Stimulated activated CD4-positive, alpha-beta T cell treated with anti-CD3 and anti-CD28 coated beads, Interleukin-4, amount 100 ng/mL, for 48 hours (primary cell): ENCODE results near the gene CDC23.

Source experiments
- DNase-seq, 2 donors: peaks; one replicate each; pipeline ENCODE4 v3.0.0-alpha.2; 2020; ENCODE audit warnings: low read depth in 2 of 2

CDC23 gene

DNA sequence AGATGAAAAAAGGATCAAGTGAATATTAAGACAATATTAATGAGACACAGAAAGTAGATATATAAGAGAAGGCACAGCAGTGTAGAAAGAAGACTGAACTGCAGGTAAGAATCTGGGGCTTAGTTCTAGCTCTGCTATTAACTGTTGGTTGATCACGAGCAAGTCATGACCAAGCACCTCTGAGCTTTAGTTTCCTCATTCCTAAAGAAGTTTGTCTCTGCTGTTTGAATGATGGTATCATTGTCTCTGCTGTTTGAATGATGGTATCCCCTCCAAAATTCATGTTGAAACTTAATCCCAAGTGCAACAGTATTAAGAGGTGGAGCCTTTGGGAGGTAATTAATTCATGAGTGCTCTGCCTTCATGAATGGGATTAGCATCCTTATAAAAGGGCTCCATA is 71.4 kb downstream of the CDC23 start:
- DNase-seq = no peak

DNA sequence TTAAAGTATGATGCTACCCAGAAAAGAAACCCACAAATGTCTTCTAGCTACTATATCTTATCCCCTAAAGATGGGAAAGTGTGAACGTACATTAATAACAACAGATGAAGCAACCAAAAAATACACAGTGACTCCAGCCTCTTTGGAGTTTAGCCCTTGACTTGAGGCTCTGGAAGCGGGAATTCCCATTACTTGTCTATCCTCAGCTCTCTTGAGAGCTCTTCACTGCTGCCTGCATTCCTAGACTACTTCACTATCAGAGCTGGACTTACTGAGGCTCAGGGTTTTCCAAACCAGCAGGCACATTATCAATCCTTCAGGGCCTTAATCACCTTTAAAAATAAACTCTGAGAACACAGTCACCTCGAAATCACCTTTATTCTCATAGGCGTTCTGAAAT is 72.9 kb downstream of the CDC23 start:
- DNase-seq = no peak

DNA sequence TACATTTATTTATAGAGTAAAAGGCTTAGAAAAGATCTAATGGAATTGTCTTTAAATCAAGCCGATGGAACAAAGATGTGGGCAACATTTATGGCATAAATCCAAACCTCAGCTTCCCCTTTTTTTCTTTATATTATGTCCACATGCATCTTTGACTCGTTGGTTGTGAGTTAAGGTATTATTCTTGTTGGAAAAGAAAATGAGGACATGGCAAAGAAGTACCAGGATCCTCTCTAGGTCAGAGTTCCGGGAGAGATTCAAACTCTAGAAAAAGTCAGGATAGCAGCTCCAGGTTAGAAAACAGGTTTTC is 73.4 kb downstream of the CDC23 start:
- no peak for DNase-seq

DNA sequence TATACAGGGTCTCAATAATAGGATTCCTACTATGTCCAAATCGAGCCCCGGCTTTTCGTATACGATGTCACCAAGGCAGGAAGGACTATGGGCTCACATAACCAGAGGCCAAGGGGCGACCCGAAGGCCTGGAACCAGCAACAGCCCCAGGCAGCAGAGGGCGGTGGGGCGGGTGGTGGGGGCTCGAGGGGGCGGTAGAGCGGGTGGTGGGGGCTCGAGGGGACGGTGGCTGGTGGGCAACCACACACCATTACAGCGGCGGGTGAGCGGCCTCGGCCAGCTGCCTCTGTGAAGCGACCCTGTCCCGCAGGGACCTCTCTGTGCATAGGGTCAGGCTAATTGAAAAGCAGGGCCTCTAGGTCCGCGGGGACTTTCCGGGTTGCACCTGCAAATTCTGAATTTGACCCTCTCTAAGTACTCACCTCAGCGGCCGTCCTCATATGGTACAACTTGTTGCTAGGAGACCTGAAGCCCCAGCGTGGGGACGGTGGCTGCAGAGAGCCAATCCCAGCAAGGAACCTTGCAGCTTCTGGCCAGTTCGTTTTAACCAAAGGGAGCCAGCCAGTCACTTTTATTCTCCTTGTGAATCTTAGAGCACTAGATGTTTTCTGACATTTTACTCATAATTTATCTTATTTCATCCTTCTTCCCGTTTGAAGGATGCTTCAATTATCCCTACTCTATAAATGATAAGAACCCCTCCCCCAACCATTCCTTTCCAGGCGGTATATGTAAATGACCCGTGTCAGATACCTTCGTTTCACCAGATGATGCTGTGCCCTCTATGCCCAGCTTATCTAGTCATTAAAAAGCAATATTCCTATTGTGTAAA is 74.0 kb downstream of the CDC23 start, which contains the start of gene NME5:
Gene NME5, minus strand, starts transcription at position 480 of the 832 bp plus-strand sequence. CDS start 648 bp downstream, outside the sequence.
- no peak for DNase-seq
